C4-2B (cell line): ENCODE measurements around the gene CERK.

Experiments
- H3K27ac ChIP-seq: fragments of 450-650 bp; 2 replicates; pipeline ENCODE4 v1.5.1; 2017
- CTCF ChIP-seq: fragments of 450-650 bp; conservative IDR thresholded peaks from 2 replicates; pipeline ENCODE4 v1.5.1; 2017; ENCODE audit warnings: mild to moderate bottlenecking
- ZFX ChIP-seq: fragments of 450-650 bp; IDR thresholded peaks from 2 replicates; pipeline ENCODE4 v1.6.1; 2017

The CERK gene

GRCh38 chr22:46662226-46662625 is 75.8 kb downstream of the CERK start:
- peak overlapping the region; percentile 53 for H3K27ac ChIP-seq
- TF ChIP-seq CTCF = no peak
- TF ChIP-seq ZFX = no peak

GRCh38 chr22:46661221-46661851 is 76.7 kb downstream of the CERK start:
- TF ChIP-seq ZFX (no peak), CTCF (no peak)

GRCh38 chr22:46660604-46661201 is 77.3 kb downstream of the CERK start:
- no peak for TF ChIP-seq ZFX
- TF ChIP-seq CTCF = no peak
- H3K27ac ChIP-seq = peak overlapping the region; percentile 53

More at GRCh38 chr22:46661221-46661851, 76.7 kb downstream of the CERK start:
- H3K27ac ChIP-seq = peak overlapping the region; percentile 53

- peak overlapping the region; percentile 53 for H3K27ac ChIP-seq
- TF ChIP-seq CTCF (no peak), ZFX (no peak)
Observed at GRCh38 chr22:46659791-46660186, 78.3 kb downstream of the CERK start.

- TF ChIP-seq CTCF = no peak
- TF ChIP-seq ZFX = no peak
- no peak overlapping the region for H3K27ac ChIP-seq
Observed at GRCh38 chr22:46659059-46659790, 78.8 kb downstream of the CERK start.

GRCh38 chr22:46657996-46658947 is 79.8 kb downstream of the CERK start:
- H3K27ac ChIP-seq = no peak overlapping the region
- TF ChIP-seq ZFX (no peak), CTCF (no peak)
